Stimulated activated CD4-positive, alpha-beta T cell treated with anti-CD3 and anti-CD28 coated beads, Interleukin-1b, Interleukin-23, amount 100 ng/mL, for 48 hours (primary cell): ENCODE results near the gene RIF1.

Source experiments
- DNase-seq: peaks from one replicate; pipeline ENCODE4 v3.0.0-alpha.2; 2020

Gene RIF1

DNA sequence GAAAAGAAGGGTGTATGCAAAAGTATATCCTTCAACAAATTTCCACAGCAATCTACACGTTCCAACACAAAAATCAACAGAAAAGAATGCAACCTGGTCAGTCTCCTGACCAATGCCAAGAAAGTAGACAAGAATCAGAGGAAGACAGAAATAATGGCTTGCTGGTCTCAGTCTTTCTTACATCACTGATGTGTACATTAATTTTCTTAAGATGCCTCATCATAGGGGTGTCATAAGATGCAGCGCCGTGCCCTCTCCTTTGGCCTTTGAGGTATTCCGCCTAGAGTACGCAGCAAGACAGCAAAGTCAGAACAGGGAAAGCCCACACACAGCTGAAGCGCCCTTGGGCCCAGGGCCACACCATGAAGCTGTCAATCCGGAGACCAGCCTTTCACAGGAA lies 112.9 kb downstream of the RIF1 start:
- no peak for DNase-seq

DNA sequence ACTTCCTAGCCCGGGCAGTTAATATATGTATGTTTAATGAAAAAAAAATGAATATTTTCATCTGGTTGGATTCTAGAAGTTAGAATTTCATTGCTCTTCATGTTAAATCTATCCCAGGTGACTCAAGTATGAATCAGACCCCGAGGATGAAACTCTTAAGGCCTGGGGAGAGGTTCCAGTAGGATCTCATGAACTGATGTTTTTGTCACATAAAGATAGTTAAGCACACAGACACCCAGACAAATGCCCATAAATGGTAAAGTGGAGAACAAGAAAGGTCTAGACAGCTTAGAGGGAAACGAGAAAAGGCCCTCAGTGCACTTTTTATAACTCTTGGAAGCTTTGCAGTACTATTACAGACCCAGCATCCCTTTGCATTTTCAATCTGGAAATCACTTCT lies 114.1 kb downstream of the RIF1 start:
- no peak for DNase-seq

DNA sequence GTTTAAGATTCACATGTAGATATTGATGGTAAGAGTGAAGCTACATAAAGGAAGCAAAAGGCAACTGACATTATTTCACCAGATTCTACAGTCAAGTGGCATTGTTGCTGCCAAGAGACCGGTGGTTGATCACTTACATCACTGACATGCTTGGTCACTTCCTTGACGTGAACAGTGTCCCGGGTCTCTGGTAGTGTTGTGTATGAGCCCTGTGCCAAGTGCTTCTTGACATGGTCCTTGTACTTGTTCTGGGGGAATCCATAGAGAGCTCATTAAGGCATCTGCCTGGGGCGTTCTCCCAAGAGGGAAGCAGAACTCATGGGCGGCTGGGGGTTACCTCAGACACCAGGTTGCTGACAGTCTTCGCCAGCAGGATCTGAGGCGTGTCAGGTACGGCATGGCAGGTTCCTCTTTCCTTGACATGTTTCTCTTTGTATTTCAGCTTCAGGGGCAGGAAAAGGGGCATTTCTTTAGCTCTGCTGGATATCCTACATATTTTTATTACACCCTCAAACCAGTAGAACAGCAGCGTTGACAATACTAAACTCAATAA lies 116.2 kb downstream of the RIF1 start:
- no peak for DNase-seq

DNA sequence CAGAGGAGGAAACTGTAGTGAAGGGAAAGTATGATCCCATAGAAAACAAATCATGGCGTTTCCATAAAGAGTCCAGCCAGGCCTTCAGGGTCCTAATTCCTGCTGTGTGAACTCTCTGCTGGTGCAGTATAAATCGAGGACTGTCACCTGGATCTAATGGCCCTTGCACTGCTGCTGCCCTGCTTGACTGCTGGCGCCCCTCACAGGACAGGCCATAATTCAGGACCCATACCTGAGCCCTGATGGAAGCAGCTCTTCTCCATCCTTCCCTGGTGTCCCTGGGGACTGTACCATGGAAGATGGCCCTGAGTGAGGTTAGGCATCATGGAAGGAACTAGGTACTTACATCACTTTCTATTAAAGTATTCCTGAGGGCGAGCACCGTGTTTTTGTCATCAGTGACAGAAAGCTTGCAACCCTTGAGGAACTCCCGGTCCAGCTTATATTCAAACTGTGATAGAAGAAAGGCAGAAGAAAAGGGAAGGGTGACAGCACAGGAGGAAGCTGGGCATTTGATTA lies 116.9 kb downstream of the RIF1 start:
- no peak for DNase-seq
